Ureter (tissue), 1 donor: ENCODE measurements around the gene SCARF2. TPM values are rescaled to one million over a fixed set of nuclear protein-coding genes. Genes with fewer than 3 reads are reported as not detected.
"Not testable (repeated sequence)": the region's sequence is repeated elsewhere in the genome, so short reads cannot be mapped to it uniquely, and the experiment has no call there.

Source experiments
- DNase-seq: peaks from one replicate; pipeline ENCODE4 v3.0.0-alpha.2; 2020; ENCODE audit warnings: low spot score
- total RNA-seq: library from RNA; stranded (reverse); gene quantifications from one replicate; pipeline ENCODE4 v1.2.4, GENCODE V29; 2023
- donor health status: DM: yes; HTN: yes; CAD: no.

SCARF2 gene
- total RNA-seq, 1 donor from 2014 or later, result 11.0 TPM

- DNase-seq, result no peak
Measured at GRCh38 chr22:20427945-20428417, 9.6 kb downstream of the SCARF2 start.

GRCh38 chr22:20427104-20427944 lies 10.3 kb downstream of the SCARF2 start:
- no peak for DNase-seq

- DNase-seq, result no peak
Measured at GRCh38 chr22:20426259-20426615, 11.4 kb downstream of the SCARF2 start.

GRCh38 chr22:20425566-20426258 lies 11.9 kb downstream of the SCARF2 start:
- no peak for DNase-seq

- no peak for DNase-seq
Measured at GRCh38 chr22:20424932-20425565, 12.6 kb downstream of the SCARF2 start.

GRCh38 chr22:20424568-20424931 lies 13.1 kb downstream of the SCARF2 start:
- DNase-seq, result no peak

- no peak for DNase-seq
Measured at GRCh38 chr22:20423906-20424551, 13.6 kb downstream of the SCARF2 start.

- DNase-seq, result no peak
Measured at GRCh38 chr22:20423008-20423905, 14.4 kb downstream of the SCARF2 start.

GRCh38 chr22:20422271-20423007 lies 15.2 kb downstream of the SCARF2 start:
- DNase-seq, result no peak

GRCh38 chr22:20421507-20421874 lies 16.1 kb downstream of the SCARF2 start:
- no peak for DNase-seq

- no peak for DNase-seq
Measured at GRCh38 chr22:20420157-20420842, 17.3 kb downstream of the SCARF2 start.

GRCh38 chr22:20419664-20419951 lies 18.0 kb downstream of the SCARF2 start:
- no peak for DNase-seq

- no peak for DNase-seq
Measured at GRCh38 chr22:20418211-20418788, 19.3 kb downstream of the SCARF2 start.

GRCh38 chr22:20415699-20416098 lies 21.9 kb downstream of the SCARF2 start:
- DNase-seq, result not testable (repeated sequence)

- not testable (repeated sequence) for DNase-seq
Measured at GRCh38 chr22:20415241-20415640, 22.4 kb downstream of the SCARF2 start.

GRCh38 chr22:20414450-20414849 lies 23.2 kb downstream of the SCARF2 start:
- DNase-seq, result no peak

- no peak for DNase-seq
Measured at GRCh38 chr22:20414059-20414440, 23.6 kb downstream of the SCARF2 start.

GRCh38 chr22:20413217-20414058 lies 24.2 kb downstream of the SCARF2 start:
- no peak for DNase-seq
